RWPE1 (cell line): ENCODE measurements around the gene SCT.

ENCODE experiments used
- CTCF ChIA-PET: fragments of 350-600 bp; sonication (Branson Sonifier 250); formaldehyde crosslinking; extraction: SDS; loops from one replicate; lab custom pipeline; 2021; lab: Yijun Ruan, JAX
- POLR2A ChIA-PET: fragments of 400-600 bp; formaldehyde crosslinking; extraction: SDS; loops from one replicate; lab custom pipeline; 2020; ENCODE audit warnings: antibody characterized with exemption; ENCODE audit not compliant: low non-redundant PET; lab: Yijun Ruan, JAX
- DNase-seq: peaks from one replicate; pipeline ENCODE4 v3.0.0; 2012; ENCODE audit warnings: low spot score
- H3K27ac ChIP-seq: fragments of 450-650 bp; 2 replicates; pipeline ENCODE4 v1.5.1; 2017
- TF ChIP-seq, protein P1 (sequence below): fragments of 450-650 bp; conservative IDR thresholded peaks from 2 replicates; pipeline ENCODE4 v1.5.1; 2017; ENCODE audit warnings: low read depth, mild to moderate bottlenecking

Gene SCT

DNA sequence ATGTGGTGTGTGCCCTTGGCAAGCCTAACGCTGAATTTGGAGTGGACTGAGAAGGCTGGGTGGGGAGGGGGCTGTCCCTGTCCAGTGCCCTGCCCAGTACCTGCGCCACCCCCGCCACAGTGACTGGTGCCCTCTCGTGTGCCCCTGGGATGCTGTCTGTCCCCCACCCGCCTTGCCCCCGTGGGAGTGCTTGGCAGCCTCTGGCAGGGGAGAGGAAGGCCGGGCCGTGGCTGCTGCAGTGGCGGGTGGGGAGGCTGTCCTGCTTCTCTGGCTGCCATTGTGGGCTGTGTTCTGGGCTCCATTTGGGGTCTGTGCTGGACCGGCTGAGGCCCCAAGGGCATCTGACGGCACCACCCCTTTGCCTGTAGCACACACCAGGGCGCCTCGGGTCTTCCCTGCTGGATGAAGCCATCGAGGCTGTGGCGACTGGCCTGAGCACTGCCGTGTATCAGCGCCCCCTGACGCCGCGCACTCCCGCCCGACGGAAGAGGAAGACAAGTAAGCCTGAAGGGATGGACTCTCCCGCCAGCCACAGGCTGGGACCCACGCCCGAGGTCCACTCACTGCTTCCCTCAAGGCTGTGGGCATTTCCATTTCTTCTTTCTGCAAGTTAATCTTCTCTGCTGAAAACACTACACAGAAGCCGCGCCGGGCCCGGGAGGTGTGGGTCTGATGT is 28.8 kb downstream of the SCT start:
- ChIA-PET CTCF (no interaction called here), POLR2A (no interaction called here)
- no peak overlapping the region for H3K27ac ChIP-seq
- DNase-seq: no peak
- TF ChIP-seq, protein P1, sequence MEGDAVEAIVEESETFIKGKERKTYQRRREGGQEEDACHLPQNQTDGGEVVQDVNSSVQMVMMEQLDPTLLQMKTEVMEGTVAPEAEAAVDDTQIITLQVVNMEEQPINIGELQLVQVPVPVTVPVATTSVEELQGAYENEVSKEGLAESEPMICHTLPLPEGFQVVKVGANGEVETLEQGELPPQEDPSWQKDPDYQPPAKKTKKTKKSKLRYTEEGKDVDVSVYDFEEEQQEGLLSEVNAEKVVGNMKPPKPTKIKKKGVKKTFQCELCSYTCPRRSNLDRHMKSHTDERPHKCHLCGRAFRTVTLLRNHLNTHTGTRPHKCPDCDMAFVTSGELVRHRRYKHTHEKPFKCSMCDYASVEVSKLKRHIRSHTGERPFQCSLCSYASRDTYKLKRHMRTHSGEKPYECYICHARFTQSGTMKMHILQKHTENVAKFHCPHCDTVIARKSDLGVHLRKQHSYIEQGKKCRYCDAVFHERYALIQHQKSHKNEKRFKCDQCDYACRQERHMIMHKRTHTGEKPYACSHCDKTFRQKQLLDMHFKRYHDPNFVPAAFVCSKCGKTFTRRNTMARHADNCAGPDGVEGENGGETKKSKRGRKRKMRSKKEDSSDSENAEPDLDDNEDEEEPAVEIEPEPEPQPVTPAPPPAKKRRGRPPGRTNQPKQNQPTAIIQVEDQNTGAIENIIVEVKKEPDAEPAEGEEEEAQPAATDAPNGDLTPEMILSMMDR: no peak

DNA sequence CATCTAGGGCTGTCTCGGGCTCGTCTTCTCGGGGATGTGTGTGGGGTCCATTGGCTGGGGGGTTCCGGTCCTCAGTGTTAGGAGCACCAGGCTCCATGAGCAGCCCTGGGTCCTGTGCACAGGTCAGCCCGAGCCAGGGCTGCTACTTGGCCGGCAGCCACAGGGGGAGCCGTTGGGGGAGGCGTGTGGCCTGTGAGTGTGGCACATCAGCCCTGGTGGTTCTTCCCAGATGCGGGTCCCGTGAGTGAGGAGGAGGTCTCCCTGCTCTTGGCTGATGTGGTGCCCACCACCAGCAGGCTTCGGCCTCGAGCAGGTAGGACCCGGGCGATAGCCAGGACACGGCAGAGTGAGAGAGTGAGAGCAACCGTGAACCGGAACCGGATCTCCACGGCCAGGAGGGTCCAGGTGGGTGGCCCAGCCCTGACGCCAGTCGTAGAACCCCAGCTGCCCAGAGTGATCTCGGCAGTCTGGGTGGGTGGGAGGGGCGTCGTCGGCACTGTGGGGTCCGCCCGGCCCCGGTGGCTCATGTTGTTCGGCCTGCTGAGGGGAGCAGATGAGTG is 29.7 kb downstream of the SCT start:
- DNase-seq: no peak
- ChIA-PET POLR2A (no interaction called here), CTCF (no interaction called here)
- TF ChIP-seq, protein P1: no peak
- peak overlapping the region; percentile 2; the same call in 1 of the 2 replicates for H3K27ac ChIP-seq

DNA sequence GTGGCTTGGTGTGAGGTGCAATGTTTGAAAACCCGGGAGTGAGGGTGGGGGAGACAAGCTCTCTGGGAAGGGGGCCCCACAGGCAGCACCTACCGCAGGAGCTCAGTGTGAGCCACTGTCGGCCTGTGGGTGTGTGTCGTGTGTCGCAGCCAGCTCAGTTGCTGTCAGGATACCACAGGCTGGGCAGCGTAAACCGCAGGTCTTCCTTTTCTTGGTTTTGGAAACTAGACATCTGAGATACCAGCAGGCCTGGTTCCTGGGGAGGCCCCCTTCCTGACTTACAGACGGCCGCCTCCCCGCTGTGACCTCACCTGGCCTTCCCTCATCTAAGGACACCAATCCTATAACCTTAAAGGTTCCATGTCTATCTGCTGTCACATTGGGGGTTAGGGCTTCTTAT is 30.6 kb downstream of the SCT start:
- no peak overlapping the region; the same call in none of the 2 replicates for H3K27ac ChIP-seq
- CTCF ChIA-PET: interaction anchor here (0.6 kb wide), 1 partner anchor 85 kb away, joined by 4 read pairs; no protein-coding TSS in a partner anchor
- no peak for DNase-seq
- TF ChIP-seq, protein P1: no peak
- POLR2A ChIA-PET: no interaction called here

DNA sequence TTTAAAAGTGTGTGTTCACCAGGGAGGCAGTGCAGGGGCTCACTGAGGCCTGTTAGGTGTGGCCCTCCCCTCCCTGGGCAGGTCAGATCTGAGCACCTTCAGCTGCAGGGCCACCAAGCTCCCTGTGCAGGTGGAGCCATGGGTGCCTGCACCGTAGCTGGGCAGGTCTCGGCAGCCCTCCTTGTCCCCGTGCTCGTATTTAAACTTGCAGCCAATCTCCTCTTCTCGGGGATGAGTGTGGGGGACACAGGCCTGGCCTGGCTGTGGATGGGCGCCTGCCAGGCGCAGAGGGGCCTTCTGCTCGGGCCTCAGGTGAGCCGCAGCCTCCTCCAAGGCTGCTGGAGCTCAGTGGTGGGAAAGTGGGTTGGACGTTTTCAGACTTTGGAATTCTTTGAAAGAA is 31.6 kb downstream of the SCT start:
- TF ChIP-seq, protein P1: no peak
- CTCF ChIA-PET: no interaction called here
- peak overlapping the region; percentile 43 for H3K27ac ChIP-seq
- POLR2A ChIA-PET: no interaction called here
- no peak for DNase-seq

DNA sequence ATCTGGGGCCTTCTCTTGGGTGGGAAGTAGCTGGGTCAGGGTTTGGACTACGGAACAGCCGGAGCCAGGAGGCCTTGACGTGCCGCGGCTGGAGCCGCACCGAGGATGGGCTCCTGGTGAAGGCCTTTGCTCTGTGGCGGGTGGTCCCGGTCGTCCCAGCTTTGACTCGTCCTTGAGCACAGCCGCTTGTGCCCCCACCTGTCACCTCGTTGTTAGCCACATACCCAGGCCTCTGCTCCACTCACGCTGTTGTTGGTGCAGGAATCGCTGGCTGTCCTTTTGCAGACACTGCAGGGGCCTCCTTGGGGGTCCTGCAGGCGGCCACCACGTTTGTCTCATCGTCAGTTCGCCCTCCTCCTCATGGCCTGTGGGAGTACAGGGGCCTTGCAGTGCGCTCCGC is 33.6 kb downstream of the SCT start:
- TF ChIP-seq, protein P1: no peak
- no peak for DNase-seq
- ChIA-PET POLR2A (no interaction called here), CTCF (no interaction called here)
- H3K27ac ChIP-seq: 0 out of 2 replicates have a peak overlapping the region, but pooled peaks have one; percentile 35

DNA sequence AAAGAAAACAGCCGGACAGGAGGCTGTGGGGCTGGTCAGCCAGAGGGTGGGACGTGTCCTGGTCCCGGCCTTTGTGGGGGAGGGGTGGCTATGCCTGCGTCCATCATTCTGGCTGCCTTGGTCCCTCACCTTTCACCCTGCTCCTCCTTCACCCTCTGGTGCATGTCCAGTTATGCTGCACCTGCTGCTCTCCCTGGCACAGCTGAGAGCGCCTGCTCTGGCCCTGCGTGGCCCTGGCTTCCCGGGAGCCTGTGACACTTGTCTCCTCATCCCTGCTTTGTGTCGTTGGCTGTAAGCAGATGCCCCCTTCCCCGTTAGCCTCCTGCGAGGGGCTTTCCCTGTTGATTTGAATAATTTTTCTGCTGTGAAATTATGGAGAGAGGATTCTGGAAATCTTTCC is 34.1 kb downstream of the SCT start:
- DNase-seq: no peak
- POLR2A ChIA-PET: no interaction called here
- CTCF ChIA-PET: no interaction called here
- TF ChIP-seq, protein P1: no peak
- no peak overlapping the region for H3K27ac ChIP-seq
